ENCODE results near the gene CARNS1.

The CARNS1 gene, protein sequence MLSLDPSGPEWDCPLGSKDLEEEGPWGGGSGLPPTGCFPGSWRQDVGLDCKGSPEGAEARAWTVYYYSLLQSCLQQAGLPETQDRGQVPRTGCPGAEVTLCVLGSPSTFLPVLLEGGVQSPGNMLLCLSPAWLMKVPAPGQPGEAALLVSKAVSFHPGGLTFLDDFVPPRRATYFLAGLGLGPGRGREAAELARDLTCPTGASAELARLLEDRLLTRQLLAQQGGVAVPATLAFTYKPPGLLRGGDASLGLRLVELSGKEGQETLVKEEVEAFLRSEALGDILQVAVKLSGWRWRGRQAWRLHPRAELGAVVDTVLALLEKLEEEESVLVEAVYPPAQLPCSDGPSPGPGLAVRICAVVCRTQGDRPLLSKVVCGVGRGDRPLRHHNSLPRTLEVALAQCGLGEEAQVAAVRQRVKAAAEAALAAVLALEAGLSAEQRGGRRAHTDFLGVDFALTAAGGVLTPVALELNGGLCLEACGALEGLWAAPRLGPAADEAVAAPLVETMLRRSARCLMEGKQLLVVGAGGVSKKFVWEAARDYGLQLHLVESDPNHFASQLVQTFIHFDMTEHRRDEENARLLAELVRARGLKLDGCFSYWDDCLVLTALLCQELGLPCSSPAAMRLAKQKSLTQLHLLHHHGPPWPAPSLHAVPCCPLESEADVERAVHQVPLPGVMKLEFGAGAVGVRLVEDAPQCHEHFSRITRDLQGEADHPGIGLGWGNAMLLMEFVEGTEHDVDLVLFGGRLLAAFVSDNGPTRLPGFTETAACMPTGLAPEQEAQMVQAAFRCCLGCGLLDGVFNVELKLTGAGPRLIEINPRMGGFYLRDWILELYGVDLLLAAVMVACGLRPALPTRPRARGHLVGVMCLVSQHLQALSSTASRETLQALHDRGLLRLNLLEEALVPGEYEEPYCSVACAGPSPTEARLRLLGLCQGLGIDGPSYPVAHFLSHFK

DNA sequence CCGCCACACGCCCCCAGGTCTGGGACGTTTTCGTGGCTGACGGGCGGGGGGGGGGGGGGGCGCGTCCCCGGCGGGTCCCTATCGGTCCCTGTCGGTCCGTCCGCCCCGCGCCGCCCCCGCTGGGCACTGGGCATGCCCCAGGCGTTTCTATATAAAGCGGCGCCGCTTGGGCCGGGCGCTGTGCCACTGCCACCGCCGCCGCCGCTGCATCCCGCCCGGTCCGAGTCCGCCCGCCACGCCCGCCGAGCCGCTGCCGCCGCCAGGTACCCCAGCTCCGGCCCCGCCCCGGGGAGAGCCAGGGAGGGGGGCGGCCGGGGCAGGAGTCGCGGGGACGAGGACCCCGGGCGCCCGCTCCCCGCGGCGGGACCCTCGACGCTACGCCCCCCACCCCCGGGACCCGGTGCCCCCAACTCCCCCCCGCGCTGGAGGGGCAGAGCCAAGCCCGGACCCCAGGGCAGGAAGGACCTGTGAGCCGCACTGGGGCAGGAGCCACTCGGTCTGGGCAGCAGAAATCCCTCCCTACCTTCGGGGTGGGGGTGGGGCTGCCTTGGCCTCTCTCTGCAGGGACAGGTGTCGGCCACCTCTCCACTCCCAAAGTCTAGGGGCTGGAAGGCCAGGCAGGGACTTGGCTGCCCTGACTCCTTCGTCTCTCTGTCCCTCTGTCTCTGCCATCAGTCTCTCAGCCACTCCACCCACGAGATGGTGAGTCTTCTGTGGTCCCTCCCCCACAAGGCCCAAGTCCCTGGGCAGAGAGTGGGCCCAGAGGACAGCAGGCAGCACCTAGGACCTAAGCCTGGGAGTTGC, at the start of gene CARNS1:
Gene CARNS1, plus strand, starts transcription at position 178 of the 804 bp plus-strand sequence. Its CDS starts 522 bp downstream, at position 700.
- DNase-seq = peak; percentile 53

DNA sequence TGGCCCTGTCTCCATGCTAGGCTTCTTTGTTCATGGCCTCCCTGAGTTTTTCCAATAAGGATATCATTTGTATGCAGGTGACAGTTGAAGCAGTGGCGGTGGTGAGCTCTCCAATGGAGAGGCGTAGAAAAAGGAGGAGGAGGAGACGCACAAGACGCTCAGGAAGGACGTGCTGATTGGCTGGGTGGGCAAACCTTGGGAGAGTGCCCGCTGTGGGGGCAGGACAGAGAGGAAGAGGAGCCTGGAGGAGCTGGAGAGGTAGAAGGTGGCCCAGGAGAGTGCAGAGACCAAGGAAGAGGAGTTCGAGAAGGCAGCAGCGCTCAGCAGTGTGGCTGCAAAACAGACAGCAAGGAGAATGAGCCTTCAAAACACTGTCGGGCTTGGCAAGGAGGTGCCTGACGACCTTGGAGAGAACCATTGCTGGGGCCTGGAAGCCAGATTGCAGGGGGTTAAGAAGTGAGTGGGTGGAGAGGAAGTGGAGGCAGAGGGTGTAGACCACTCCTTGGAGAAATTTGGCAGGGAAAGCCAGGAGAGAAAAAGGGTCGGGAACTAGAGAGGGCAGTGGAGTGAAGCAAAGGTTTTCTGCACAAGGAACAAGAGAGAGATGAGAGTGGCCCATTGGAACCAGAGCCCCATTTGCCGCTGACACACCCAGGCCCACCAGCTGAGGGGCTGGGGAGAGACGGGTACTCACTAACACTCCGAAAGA, 49.6 kb upstream of the CARNS1 start:
- DNase-seq = no peak

DNA sequence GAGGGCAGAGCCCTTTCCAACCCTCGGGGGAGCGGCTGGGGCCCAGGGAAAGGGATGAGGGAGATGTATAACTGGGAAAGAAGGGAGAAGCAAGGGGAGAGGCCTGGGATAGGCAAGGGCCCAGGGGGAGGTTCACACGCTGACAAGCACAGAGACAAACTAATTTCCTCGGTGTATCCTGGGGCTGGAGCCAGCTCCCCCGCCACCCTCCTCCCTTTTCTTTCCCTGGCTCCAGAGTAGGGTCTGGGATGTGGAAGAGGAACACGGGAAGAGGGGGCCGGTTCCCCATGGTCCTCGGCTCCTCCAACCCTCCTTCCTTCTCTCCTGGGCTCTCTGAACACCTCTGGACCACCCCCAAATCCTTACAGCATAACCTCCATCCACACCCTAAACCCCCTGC, 48.9 kb upstream of the CARNS1 start:
- DNase-seq = no peak

DNA sequence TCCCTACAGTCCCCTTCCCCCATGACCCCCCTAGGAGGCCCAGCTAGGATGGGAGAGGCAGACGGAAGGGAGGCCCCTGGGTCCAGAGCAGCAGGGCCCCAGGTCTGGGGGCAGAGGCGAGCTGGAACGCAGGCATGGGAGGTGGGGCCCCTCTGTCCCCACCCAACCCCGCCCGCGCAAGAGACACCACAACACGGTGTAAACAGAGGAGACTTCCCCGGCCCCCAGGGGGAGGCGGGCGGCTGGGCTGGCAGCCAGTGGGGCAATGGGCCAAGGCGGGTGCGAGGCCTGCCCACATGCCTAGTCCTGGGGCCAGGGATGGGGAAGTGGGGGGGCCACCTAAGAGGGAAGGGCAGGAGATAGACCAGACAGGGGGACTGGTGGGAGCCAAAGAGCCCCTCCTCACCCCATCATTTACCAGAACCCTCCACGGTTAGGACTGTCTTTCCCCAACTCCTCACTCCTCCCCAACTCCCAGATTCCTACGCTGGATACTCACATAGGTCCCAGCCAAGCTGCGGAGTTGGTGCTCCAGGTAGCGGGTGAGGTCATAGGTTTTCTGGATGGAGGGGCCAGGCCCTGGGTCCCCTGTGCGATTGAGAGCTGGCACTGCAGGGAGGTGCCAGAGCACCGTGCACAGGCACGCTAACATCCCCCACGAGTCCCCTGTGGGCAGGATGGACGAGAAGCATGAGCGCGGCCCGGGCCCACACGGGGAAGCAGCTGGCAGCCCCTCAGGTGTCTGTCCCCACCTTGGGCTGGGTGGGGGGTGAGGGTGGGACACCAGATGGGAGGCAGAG, 48.3 kb upstream of the CARNS1 start:
- no peak for DNase-seq

DNA sequence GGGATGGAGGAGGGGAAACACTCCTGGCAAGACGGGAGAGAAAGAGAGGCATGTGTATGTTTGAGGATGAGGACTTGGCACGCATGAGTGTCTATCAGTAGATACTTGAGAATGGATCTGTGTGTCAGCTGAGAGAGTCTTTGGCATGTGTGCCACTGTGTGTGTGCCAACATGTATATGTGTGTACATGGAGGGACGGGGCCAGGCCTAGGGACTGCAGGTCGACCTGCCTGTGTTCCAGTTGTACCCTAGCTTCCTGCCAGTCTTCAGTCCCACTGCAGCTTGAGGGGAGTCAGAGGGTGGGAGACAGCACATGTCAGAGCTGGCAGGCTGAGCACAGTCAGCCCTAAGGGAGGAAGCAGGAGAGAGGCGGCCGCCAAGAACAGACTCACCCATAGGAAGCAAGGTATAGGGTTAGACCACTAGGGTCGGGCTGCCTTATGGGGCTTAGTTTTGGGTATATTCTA, 47.7 kb upstream of the CARNS1 start:
- no peak for DNase-seq

DNA sequence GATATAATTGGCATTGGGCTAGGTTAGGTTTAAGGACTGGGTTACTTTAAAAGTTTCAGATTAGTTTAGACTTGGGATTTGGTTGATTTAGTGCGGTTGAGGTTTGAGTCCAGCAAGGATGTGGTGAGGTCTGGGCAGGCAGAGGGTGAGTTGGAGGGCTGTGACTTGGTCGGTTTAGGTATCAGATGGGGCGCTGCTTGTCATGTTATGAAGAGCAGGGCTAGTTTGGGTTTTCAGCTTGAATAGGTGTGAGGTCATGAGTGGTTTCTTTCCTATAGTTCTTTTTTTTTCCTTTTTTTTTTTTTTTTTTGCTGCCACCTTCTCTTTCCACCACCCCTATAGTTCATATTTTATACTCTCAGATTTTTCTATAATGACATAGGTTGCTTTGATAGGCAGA, 46.9 kb upstream of the CARNS1 start:
- no peak for DNase-seq

DNA sequence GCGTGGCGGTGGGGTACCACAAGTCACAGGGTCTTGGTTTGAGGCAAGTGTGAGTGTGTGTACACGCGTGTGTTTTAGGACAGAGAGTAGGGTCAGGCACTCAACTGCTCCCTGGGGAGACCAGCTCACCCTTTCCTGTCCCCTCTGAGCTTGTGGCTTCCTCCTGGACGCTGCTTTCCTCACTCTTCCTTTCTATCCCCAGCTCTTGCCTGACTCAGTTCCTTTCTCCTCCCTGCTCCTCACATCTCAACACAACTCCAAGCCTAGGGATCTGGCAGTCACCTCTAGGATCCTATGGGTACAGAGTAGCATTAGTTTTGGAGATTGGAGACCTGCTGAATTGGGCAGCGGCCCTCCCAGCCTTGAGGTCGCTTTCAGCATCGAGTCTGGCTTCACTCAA, 46.2 kb upstream of the CARNS1 start:
- DNase-seq = no peak

DNA sequence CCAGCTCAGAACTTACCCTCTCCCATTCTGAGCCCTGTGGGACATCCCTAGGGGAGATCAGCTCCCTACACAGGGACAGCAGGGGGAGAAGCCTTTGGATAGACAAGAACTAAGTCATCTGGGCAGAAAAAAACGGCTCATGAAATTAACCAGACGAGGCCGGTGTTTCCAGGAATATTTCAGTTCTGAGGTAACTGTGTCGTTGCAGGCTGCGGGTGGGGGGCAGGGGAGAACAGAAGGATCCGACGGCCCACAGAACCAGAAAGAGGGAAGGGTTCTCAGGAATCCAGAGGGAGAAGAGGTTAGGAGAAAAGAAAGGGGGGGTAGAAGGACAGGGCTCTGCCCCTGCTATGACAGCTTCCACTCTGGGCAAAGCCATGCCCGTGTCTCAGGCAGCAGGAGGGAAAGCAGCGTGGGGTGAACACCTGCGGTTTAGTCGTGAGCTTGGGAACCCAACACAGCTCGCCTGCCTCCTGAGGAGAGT, 45.6 kb upstream of the CARNS1 start:
- DNase-seq = no peak

DNA sequence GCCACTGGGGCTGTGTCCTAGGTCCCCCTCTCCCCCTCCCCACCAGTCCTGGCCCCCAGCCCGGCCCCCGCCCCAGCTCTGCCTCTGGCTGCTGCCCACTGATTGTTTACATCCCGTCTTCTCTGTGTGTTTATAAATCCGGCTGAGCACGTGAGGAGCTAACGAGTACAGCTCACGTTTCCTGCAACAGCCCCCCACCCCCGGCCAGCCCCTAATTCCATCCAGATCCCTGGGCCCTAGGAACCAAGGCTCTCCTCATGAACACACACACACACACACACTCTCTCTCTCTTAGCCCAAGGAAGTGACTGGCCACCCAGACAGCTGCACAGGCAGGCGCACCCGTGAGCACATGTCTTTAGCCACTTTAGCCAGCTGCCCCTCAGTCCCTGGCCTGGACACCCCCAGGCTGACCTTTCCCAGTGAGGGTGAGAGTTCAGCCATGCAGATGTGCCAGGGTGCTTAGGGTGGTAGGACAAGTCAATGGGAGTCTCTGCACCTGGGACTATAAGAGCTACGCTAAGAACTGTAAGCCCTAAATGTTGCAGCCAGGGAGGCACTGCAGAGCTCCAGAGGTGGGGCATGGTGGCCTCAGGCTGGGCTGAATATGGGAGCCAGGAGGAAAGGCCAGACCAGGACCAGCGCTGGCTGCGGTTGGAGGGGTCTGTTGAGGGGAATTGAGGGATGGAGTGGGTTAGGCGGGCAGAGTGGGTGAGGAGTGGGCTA, 45.0 kb upstream of the CARNS1 start:
- DNase-seq = no peak

DNA sequence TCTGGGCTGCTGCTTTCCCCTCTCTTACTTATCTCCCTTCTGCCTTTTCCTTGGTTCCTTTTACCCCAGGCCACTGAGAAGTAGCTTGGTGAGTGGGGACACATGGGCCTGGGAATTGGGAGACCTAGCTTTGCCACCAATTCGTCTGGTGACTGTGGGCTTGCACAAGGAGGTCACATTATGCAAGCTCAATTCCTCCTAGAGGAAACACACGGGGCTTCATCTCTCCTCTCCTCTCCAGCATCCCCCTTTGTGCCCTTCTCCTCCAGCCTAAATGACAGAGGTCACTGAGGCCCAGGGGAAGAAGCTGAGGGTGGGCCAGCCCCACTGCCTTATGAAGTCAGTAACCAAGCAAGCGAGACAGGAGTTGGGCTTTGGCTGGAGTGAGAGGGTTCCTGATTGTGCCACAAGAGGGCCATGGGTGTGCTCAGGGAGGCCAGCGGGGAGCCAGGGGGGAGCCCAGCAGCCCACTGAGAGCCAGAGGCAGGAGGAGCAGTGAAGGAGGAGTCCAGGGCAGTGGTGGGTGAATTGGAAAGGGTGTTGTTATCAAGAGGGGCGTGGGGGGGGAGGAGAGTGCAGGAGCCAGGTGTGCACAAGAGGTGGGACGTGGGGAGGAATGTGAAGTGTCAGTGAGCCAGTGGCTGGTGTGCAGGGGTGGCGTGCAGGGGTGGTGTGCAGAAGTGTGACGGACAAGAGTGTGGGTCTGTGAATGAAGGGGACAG, 44.1 kb upstream of the CARNS1 start:
- DNase-seq = peak; percentile 41

DNA sequence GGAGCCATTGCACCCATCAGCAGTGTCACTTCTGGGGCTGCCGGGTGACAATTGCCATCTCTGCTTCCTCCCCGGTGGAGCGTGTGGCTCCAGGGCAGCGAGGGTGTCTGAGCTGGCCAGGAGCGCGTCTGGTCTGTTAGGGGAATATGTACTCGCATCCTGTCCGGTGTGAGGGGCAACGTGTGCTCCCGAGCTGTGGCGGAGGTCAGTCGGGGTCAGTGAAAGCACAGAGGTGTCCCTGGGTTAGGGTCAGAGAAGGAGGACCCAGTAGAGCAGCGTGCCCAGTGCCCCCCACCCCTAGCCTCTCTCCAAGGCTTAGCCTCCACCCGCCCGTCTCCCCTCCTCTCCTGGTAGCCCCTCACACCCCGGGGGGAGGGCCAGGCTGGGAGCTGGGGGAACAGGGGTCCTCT, 43.6 kb upstream of the CARNS1 start:
- DNase-seq = no peak

DNA sequence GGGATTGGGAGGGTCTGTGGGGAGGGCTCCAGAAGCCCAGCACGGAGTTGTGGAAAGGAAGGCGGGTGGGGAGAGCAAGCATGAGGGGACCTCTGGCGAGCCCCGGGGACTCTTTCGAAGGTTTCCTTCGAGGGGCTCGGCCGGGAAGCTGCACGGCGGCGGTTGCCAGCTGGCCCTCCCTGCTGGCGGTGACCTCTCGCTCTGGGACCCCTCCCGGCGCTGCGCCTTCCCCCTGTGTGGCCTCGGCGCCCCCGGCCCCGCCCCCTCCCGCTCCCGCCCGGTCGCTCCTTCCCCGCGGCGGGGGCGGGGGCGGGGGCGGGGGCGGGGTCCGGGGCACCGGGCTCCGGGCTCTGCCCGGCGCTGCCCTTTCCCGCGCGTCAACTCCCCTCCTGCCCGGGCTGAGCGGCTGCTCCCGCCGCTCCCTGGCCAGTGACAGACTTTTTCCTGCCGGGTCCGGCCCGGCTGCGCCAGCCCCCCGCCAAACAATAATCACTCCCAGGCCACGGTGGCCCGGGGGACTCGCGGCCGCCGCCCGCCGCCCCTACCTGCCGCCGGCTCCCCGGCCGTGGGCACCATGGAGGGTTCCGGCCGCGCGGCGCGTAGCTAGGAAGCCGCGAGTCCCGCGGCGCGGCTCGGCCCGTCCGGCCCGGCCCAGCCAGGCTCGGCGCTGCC, 43.0 kb upstream of the CARNS1 start:
- peak; percentile 33 for DNase-seq

DNA sequence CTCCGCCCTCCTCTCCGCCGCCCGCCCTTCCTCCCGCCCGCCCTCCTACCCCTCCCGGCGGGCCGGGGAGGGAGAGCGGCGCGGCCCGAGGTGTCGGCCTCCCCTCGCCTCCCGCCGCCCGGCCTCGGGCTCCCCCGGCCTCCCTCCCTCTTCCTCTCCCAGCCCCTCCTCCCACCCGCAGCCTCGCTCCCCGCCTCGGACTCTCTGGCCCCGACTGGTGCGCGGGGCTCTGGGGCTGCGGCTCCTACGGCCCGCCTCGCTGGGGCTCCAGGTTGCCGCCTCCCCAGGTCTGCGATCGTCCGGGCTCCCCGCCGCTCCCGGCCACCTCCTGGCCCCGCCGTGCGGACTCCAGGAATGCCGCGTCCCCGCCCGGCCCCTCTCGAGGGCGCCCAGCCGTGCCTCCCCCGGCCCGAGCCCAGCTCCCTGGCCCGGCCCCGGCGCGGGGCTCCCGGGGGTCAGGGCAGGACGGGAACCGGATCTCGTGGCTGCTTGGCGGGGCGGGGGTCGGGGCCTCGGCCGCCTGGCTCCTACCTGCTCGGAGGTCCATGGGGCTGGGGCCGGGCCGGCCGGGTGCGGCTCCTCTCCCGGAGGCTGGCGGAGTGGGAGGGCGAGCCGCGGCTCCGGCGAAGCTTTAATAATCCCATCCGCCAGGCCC, 42.4 kb upstream of the CARNS1 start, which contains the start of gene CLCF1:
Gene CLCF1, minus strand, starts transcription at position 606 of the 655 bp plus-strand sequence. Its CDS starts 59 bp downstream, at position 547.
- peak; percentile 41 for DNase-seq

DNA sequence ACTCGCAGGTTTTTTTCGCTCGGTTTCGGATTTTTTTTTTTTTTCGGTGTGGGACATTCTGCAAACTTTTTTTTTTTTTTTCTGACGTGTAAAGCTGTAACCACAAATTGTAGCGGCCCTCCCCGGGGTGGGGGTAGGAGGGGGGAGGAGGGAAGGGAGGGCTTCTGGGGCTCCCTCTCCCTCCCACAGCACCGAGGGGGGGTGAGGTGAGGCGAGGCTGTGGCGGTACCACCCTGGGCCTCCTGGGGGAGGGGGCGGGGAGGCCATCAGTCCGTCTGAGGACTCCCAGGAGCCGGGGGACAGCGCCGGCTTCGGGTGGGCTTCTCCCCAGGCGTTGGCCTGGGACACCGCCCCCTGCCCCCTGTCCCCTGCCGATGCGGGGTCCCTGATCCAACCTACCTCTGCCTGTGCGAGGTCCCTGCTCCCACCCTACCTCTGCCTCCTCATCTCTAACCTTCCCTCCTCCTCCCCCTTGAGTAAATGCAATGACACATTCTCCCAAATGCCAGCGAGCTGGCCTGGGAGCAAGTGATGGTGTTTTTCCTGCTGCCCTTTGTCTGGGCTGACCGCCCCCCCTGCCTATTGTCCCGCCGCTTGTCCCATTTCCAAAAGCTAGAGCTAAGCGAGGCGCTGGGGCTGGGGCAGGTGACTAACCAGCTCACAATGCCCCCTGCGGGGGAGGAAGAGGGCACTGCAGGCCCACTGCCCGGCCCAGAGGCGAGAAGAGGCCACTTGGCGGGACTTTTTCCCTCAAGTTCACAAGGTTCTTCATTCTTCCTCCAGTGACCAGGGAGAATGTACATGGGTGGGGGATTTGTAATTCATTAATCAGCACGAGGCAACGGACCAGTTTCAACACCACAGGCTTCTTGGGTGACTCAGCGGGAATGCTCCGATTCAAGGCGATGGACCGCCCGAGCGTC, 41.6 kb upstream of the CARNS1 start:
- peak; percentile 80 for DNase-seq

DNA sequence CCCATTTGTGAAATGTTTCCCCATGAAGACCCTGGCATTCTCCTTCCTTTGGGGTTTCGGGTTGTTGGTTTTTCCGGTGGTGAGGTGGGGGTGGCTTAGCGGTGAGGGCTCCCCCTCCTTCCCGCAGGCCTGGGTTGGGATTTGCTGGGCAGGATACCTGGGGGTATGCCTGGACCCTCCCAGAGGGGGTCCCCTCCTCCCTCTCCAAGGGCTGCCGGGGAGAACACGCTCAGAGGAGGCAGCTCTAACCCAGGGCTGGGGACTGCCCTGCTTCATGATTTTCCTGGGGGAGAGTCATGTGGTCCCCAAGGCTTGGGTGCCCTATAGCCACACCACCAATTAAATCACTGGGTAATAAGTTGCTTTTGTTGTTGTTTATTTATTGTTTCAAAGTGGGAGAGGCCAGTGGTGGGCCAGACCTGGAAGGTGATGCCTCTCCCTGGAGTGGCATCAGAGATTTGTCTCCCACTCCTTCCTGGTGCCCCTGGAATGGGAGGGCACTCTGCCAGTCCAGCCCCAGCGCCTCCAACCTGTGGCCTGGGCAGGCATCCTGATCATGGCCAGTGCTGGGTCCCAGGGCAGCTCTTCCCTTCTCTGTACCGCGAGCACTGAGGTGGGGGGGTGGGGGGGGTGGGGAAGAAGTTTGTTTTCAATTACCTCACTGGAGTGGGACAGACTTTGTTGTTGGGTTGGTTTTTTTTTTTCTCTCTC, 40.8 kb upstream of the CARNS1 start:
- no peak for DNase-seq

DNA sequence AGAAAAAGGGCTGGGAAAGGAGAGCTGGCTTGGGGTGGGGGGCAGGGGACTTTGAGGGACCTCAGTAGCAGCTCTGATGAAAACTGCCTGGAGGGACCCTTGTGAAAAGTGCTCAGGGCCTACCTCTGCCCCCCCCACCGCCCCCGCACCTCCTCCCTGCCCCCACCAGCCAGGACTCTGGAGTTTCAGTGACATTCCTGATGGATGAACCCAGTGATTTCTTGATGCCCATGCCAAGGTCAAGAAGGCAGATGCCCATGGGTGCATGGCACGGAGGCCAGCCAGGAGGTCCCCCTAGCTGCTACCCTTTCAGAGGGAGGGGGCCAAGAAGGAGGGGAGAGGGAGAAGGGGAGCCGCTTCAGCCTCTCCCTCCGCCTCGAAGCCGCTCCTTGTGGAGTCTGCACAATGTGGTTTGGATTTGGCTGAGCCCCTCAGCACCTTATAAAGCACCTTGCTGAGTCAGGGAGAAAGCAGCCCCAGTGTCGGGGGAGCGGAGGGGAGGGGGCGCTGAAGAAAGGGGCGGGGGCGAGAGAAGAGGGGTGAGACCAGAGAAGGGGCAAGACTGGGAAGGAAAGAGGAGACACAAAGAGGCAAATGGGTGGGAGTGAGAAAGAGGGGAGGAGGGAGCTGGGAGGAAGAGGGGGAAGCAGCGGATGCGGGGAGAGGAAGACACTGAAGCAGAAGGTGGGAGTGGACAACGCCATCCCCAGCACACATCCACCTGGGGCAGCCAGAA, 40.0 kb upstream of the CARNS1 start:
- DNase-seq = no peak

Measured in CD4-positive, alpha-beta T cell treated with Interleukin-17A for 4 hours (primary cell).